LNCaP clone FGC (cell line): Measurements from ENCODE around the gene PCDHA1.
"Not testable (repeated sequence)": the region's sequence is repeated elsewhere in the genome, so short reads cannot be mapped to it uniquely, and the experiment has no call there.

Experiments
- DNase-seq: peaks from one replicate; pipeline ENCODE4 v3.0.0-alpha.2; 2011; ENCODE audit warnings: low read depth
- H3K4me3 ChIP-seq: 2 replicates; pipeline ENCODE4 v1.5.1; 2011; ENCODE audit warnings: mild to moderate bottlenecking, low read depth, low read length, control low read depth
- TF ChIP-seq, protein P1 (sequence below): IDR thresholded peaks from 2 replicates; pipeline ENCODE4 v1.5.1; 2012; ENCODE audit warnings: mild to moderate bottlenecking; ENCODE audit not compliant: control insufficient read depth, insufficient read depth; ENCODE audit errors: extremely low read depth

PCDHA1 gene

DNA sequence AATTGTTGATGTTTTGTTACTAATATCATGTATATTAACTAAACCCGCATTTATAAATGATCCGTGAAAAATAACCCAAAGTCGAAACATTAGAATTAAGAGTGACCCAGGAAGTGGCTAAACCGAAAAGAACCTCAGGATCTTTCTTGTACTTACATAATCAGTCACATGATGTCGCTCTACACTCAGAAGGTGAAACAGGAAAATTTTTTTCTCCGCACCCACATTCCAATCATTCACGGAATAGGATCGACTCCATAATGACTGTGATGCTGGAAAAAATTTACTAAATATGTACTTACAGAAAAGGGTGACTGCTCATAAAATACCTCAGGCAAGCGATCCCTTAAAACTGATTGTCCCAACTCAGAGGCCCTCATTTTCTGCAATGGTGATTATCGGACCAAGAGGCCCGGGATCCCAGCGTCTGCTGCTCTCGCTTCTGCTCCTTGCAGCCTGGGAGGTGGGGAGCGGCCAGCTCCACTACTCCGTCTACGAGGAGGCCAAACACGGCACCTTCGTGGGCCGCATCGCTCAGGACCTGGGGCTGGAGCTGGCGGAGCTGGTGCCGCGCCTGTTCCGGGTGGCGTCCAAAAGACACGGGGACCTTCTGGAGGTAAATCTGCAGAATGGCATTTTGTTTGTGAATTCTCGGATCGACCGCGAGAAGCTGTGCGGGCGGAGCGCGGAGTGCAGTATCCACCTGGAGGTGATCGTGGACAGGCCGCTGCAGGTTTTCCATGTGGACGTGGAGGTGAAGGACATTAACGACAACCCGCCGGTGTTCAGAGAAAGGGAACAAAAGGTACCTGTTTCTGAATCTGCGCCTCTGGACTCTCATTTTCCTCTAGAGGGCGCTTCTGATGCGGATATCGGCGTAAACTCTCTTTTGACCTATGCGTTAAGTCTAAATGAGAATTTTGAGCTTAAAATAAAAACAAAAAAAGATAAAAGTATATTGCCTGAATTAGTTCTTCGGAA lies 89.4 kb downstream of the PCDHA1 start, which contains the start of gene PCDHA12:
PCDHA12 (plus strand) TSS at position 224 of the 981 bp plus-strand sequence; CDS start at position 389, 165 bp downstream.
- no peak for DNase-seq

GRCh38 chr5:140876541-140877261 lies 90.8 kb downstream of the PCDHA1 start:
- H3K4me3 ChIP-seq, DNase-seq: not testable (repeated sequence)

More for the DNA sequence above, 89.4 kb downstream of the PCDHA1 start, which contains the start of gene PCDHA12:
- H3K4me3 ChIP-seq = no peak within 1 kb of the TSS
- TF ChIP-seq, protein P1, sequence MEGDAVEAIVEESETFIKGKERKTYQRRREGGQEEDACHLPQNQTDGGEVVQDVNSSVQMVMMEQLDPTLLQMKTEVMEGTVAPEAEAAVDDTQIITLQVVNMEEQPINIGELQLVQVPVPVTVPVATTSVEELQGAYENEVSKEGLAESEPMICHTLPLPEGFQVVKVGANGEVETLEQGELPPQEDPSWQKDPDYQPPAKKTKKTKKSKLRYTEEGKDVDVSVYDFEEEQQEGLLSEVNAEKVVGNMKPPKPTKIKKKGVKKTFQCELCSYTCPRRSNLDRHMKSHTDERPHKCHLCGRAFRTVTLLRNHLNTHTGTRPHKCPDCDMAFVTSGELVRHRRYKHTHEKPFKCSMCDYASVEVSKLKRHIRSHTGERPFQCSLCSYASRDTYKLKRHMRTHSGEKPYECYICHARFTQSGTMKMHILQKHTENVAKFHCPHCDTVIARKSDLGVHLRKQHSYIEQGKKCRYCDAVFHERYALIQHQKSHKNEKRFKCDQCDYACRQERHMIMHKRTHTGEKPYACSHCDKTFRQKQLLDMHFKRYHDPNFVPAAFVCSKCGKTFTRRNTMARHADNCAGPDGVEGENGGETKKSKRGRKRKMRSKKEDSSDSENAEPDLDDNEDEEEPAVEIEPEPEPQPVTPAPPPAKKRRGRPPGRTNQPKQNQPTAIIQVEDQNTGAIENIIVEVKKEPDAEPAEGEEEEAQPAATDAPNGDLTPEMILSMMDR = peak; percentile 20; the same call in 1 of the 2 replicates

DNA sequence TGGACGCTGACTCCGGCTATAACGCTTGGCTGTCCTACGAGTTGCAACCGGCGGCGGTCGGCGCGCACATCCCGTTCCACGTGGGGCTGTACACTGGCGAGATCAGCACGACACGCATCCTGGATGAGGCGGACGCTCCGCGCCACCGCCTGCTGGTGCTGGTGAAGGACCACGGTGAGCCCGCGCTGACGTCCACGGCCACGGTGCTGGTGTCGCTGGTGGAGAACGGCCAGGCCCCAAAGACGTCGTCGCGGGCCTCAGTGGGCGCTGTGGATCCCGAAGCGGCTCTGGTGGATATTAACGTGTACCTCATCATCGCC lies 91.3 kb downstream of the PCDHA1 start:
- H3K4me3 ChIP-seq = no peak overlapping the region
- TF ChIP-seq, protein P1 = no peak
- no peak for DNase-seq

DNA sequence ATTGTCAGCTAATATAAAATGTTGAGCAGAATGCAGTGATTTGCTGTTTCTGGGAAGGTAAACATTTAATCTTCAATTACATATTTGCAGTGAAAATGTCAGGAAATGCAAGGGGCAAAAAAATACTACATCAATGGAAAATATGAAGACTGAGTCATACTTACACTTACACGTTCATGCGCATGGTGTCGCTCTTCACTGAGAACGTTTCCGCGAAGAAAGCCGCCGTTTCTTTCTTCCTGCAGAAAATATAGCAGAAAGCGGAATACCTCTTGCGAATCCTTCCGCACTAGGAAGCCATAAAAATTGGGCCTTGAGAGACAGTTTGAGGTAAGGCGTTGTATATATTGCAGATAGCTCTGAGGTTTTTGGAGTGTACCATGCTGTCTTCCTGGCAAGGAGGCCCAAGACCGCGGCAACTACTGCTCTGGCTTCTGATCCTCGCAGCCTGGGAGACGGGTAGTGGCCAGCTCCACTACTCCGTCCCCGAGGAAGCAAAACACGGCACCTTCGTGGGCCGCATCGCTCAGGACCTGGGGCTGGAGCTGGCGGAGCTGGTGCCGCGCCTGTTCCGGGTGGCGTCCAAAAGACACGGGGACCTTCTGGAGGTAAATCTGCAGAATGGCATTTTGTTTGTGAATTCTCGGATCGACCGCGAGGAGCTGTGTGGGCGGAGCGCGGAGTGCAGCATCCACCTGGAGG lies 96.1 kb downstream of the PCDHA1 start, which contains the start of gene PCDHA13:
PCDHA13 (plus strand) TSS at position 236 of the 702 bp plus-strand sequence; CDS start at position 381, 145 bp downstream.
- TF ChIP-seq, protein P1 = peak; percentile 43
- no peak within 1 kb of the TSS for H3K4me3 ChIP-seq
- DNase-seq = no peak

GRCh38 chr5:140882591-140882899 lies 96.6 kb downstream of the PCDHA1 start:
- H3K4me3 ChIP-seq = no peak overlapping the region
- TF ChIP-seq, protein P1 = peak; percentile 59
- peak; percentile 1 for DNase-seq

GRCh38 chr5:140883373-140883772 lies 97.4 kb downstream of the PCDHA1 start:
- H3K4me3 ChIP-seq = no peak overlapping the region
- no peak for DNase-seq
- TF ChIP-seq, protein P1 = no peak
